Glutamatergic neuron (in vitro differentiated cells): ENCODE measurements around the gene PTPRH. TPM values are rescaled to one million over a fixed set of nuclear protein-coding genes. Genes with fewer than 3 reads are reported as not detected.

Experiments
- DNase-seq: peaks from one replicate; pipeline ENCODE4 v3.0.0; 2022
- H3K27ac Mint-ChIP-seq: one replicate; pipeline ENCODE4 v1.8.0; 2020; ENCODE audit warnings: mild to moderate bottlenecking, mixed read lengths, inconsistent platforms; ENCODE audit not compliant: unreplicated experiment
- H3K27me3 Mint-ChIP-seq: one replicate; pipeline ENCODE4 v1.8.0; 2020; ENCODE audit warnings: mild to moderate bottlenecking, moderate library complexity, mixed read lengths, inconsistent platforms; ENCODE audit not compliant: unreplicated experiment
- H3K36me3 Mint-ChIP-seq: one replicate; pipeline ENCODE4 v1.8.0; 2020; ENCODE audit warnings: mild to moderate bottlenecking, mixed read lengths, inconsistent platforms; ENCODE audit not compliant: unreplicated experiment
- H3K4me1 Mint-ChIP-seq: one replicate; pipeline ENCODE4 v1.8.0; 2020; ENCODE audit warnings: mild to moderate bottlenecking, low read depth, mixed read lengths, inconsistent platforms; ENCODE audit not compliant: unreplicated experiment
- H3K4me3 Mint-ChIP-seq: one replicate; pipeline ENCODE4 v1.8.0; 2020; ENCODE audit warnings: mild to moderate bottlenecking, mixed read lengths, inconsistent platforms; ENCODE audit not compliant: unreplicated experiment
- H3K9me3 Mint-ChIP-seq: one replicate; pipeline ENCODE4 v1.8.0; 2020; ENCODE audit warnings: mild to moderate bottlenecking, moderate library complexity, mixed read lengths, inconsistent platforms; ENCODE audit not compliant: unreplicated experiment
- CTCF ChIP-seq: fragments of 200-600 bp; sonication (generic); IDR thresholded peaks from one replicate; pipeline ENCODE4 v1.5.0; 2021; ENCODE audit not compliant: partially characterized antibody, unreplicated experiment
- long read RNA-seq: library from polyadenylated mRNA; unstranded; transcript quantifications from one replicate; pipeline ENCODE4 v2.0.0, GENCODE V29; 2020; ENCODE audit not compliant: unreplicated experiment
- total RNA-seq: library from RNA; stranded (reverse); fragmentation: NEBNext Ultra II Directional; extraction: Animal tissue kit (Norgen Biotek cat#: 25700); gene quantifications from one replicate; pipeline ENCODE4 v1.2.1, GENCODE V29; 2021; ENCODE audit not compliant: unreplicated experiment

PTPRH gene
- total RNA-seq = 7.4 TPM
- long read RNA-seq, partial matches to known transcripts = 0 of 2 reads
- long read RNA-seq, other reads (novel, unspliced or antisense) = 2 of 2 reads

- DNase-seq = no peak
- peaks cover 5% of the 10 kb centered on the region for H3K9me3 Mint-ChIP-seq
- no peak within 1 kb of the TSS for H3K27ac Mint-ChIP-seq
- peak within 1 kb of the TSS; percentile 59 for H3K4me3 Mint-ChIP-seq
- TF ChIP-seq CTCF = no peak
- peaks cover 10% of the 10 kb centered on the region for H3K27me3 Mint-ChIP-seq
- H3K4me1 Mint-ChIP-seq = peaks cover 8% of the 10 kb centered on the region
- H3K36me3 Mint-ChIP-seq = no peaks in the 10 kb centered on the region
These were observed at the start of gene PTPRH for GRCh38 chr19:55208880-55209692. Gene PTPRH (minus strand): TSS chr19:55209501. CDS start chr19:55209433, 68 bp downstream.

- H3K27me3 Mint-ChIP-seq = peaks cover 8% of the 10 kb centered on the region
- H3K27ac Mint-ChIP-seq = no peak overlapping the region
- H3K4me3 Mint-ChIP-seq = peak overlapping the region; percentile 46
- H3K9me3 Mint-ChIP-seq = peaks cover 17% of the 10 kb centered on the region
- peak; percentile 38 for DNase-seq
- no peak for TF ChIP-seq CTCF
- H3K4me1 Mint-ChIP-seq = peaks cover 32% of the 10 kb centered on the region
- H3K36me3 Mint-ChIP-seq = peaks cover 3% of the 10 kb centered on the region
These were observed 49.2 kb upstream of the PTPRH start for GRCh38 chr19:55258476-55258827.

GRCh38 chr19:55257461-55258420 lies 48.4 kb upstream of the PTPRH start:
- DNase-seq = peak; percentile 44
- Mint-ChIP-seq H3K4me3 (peak overlapping the region; percentile 94), H3K9me3 (peaks cover 14% of the 10 kb centered on the region), H3K36me3 (peaks cover 3% of the 10 kb centered on the region), H3K27ac (peak overlapping the region; percentile 62), H3K27me3 (peaks cover 9% of the 10 kb centered on the region), H3K4me1 (peaks cover 37% of the 10 kb centered on the region)
- no peak for TF ChIP-seq CTCF

GRCh38 chr19:55256562-55257460 lies 47.5 kb upstream of the PTPRH start:
- H3K9me3 Mint-ChIP-seq = peaks cover 14% of the 10 kb centered on the region
- H3K36me3 Mint-ChIP-seq = no peaks in the 10 kb centered on the region
- H3K27ac Mint-ChIP-seq = peak overlapping the region; percentile 59
- peaks cover 37% of the 10 kb centered on the region for H3K4me1 Mint-ChIP-seq
- no peak for DNase-seq
- peaks cover 7% of the 10 kb centered on the region for H3K27me3 Mint-ChIP-seq
- no peak for TF ChIP-seq CTCF
- peak overlapping the region; percentile 94 for H3K4me3 Mint-ChIP-seq
